Activated T-cell treated with anti-CD3 and anti-CD28 coated beads, Interleukin-2, amount 50 U/mL, for 1 hour (primary cell): ENCODE results near the gene EOLA1.
"Not testable (repeated sequence)": the region's sequence is repeated elsewhere in the genome, so short reads cannot be mapped to it uniquely, and the experiment has no call there.

Experiments
- DNase-seq: peaks from one replicate; pipeline ENCODE4 v3.0.0-alpha.2; 2020

Gene EOLA1

DNA sequence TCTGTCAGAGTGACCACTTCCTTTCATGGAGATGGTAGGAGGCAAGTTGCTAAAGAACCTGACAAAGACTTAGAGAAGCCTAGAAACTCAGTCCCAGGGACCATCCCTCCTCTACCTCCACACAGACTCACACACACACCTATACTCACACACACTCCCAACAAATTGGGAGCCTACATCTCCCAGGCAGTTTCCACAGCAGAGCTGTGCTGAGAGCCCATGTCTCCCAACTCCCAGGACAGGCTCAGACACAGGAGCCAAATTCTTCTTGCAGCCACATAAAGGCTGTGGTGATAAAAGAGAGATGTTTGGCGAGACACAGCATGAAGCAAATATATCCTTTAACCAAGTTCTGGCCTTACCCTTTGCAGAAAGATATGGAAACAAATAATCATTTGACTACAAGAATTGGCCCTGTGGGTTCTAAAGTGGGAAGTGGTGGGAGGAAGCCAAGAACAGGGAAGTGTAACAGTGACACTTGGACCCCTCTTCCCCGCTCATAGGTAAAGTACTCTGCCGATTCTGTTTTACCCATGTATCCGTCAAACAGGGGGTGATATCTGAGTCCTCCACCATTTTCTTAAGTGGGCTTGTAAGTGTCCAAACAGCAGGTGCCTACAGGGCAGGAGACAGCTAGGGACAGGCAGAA, 24.7 kb upstream of the EOLA1 start:
- no peak for DNase-seq

- no peak for DNase-seq
These were observed 24.2 kb upstream of the EOLA1 start for GRCh38 chrX:149516604-149517003.

DNA sequence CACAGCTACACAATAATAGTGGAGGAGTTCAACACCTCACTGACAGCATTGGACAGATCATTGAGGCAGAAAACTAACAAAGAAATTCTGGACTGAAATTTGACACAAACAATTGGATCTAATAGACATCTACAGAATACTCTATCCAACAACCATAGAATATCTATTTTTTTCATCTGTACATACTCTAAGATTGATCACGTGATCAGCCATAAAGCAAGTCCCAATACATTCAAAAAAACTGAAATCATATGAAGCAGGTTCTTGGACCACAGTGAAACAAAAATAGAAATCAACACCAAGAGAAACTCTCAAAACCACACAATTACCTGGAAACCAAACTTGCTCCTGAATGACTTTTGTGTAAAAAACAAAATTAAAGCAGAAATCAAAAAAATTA, 23.5 kb upstream of the EOLA1 start:
- no peak for DNase-seq

- no peak for DNase-seq
These were observed 22.6 kb upstream of the EOLA1 start for GRCh38 chrX:149518236-149518635.

DNA sequence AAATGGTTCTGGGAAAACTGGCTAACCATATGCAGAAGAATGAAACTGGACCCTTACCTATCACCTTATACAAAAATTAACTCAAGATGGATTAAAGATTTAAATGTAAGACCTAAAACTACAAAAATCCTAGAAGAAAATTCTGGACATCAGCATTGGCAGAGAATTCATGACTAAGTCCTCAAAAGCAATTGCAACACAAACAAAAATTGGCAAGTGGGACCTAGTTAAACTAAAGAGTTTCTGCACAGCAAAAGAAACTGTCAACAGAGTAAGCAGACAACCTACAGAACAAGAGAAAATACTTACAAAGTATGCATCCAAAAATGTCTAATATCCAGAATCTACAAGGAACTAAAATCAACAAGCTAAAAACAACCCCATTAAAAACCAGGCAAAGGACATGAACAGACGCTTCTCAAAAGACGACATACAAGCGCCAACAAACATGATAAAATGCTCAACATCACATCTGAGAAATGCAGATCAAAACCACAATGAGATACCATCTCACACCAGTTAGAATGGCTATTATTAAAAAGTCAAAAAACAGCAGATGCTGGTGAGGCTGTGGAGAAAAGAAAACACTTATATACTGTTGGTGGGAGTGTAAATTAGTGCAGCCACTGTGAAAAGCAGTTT, 20.1 kb upstream of the EOLA1 start:
- DNase-seq: not testable (repeated sequence)

GRCh38 chrX:149521438-149521837, 19.4 kb upstream of the EOLA1 start:
- no peak for DNase-seq

GRCh38 chrX:149522916-149523315, 17.9 kb upstream of the EOLA1 start:
- DNase-seq: no peak

DNA sequence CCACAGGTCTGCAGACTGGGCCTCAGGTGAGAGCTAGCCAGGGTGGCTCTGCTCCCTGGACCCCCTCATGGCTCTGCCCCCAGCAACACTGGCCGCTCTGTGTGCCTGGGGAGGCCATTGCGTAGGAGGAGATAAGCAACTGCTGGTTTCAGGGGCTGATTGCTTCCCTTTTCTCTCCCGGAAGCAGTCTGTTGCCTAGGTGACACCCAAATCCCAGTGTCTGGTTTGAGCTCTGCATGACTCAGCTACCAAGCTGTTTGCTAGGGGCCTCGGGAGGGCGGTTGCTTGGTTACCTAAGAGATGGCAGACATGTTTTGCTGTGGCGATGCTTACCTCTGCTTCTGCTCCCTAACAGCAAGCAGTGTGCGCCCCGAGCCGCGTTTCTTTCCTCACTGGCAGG, 15.4 kb upstream of the EOLA1 start:
- peak; percentile 61 for DNase-seq

- peak; percentile 54 for DNase-seq
These were observed 14.9 kb upstream of the EOLA1 start for GRCh38 chrX:149525903-149526302.

DNA sequence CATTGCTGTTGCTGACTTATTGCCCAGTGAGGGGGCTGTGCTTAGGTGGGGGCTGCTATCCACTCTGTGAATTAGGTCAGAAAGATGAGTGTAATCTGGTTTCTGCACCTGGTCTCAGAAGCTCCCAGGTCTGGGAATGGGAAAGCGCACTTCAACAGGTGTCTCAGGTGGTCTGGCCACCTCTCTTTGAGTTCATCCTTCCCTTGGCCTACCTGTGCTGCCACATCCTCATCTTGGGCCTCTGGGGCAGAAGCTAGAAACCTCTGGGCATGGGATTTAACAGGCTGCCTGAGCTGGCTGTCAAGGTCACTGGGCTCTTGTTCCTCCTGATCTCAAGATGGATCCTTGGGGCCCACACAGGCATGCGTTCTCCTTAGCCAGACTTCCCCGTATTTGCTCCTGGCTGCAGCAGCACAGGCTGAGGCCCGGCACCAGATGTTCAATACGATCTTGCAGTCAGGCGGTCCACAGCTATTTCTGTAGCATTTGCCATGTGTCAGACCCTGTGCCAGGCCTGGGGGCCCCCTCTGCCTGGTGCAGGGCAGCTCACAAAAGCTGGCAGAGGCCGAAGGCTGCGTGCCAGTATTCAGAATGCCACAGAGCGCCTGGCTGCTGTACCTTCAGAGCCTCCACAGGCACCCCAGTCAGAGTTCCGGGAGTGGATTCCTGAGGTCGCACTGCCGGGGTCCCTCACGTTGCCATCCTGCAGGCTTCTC, 14.3 kb upstream of the EOLA1 start:
- not testable (repeated sequence) for DNase-seq

DNA sequence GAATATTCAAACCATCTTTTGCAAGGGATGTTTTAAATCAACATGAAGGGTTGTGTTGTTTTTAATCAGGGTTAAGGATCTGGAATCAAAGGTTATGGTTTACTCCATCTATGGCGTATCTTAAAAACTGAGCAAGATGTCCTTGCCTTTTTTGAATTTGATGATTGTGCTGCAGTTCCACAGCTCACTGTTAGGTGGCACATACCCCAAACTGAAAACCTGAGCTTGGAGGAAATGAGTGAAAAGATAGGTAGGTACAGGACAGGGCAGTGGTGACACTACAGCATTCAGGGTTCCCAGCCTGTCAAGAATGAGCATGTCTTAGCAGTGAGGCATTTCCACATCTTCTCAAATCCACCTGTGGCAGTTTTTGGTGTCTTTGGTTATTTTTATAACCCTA, 13.1 kb upstream of the EOLA1 start:
- DNase-seq: no peak

DNA sequence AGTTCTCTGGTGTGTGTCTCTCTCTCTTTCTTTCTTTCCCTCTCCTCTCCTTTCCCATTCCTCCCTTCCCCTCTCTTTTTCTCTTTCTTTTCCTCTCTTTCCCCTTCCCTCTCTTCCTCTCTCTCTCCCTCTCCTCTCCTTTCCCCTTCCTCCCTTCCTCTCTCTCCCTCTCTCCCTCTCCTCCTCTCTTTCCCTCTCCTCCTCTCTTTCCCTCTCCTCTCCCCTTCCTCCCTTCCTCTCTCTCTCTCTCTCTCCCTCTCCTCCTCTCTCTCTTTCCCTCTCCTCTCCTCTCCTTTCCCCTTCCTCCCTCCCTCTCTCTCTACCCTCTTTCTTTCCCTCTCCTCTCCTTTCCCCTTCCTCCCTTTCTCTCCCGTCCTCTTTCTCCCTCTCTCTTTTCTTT, 12.4 kb upstream of the EOLA1 start:
- no peak for DNase-seq

DNA sequence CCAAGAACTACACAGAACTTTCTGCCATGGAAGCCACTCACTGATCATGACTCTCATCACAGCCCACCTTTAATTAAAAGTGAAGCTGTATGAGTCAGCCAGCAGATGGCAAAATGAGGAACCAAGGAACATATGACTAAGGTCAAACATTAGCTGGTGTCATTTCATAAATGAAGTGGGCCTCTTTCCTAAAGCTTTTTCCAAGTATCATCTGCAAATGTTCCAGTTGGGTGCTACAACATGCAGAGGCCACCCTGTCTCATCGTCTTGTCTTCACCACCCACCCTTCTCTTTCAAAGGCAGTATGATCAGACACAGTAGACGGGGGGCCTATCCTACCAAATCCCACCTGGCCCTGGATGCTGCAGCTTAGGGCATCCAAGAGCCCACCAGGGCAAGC, 9.2 kb upstream of the EOLA1 start:
- no peak for DNase-seq

GRCh38 chrX:149532868-149533267, 7.9 kb upstream of the EOLA1 start:
- DNase-seq: not testable (repeated sequence)

DNA sequence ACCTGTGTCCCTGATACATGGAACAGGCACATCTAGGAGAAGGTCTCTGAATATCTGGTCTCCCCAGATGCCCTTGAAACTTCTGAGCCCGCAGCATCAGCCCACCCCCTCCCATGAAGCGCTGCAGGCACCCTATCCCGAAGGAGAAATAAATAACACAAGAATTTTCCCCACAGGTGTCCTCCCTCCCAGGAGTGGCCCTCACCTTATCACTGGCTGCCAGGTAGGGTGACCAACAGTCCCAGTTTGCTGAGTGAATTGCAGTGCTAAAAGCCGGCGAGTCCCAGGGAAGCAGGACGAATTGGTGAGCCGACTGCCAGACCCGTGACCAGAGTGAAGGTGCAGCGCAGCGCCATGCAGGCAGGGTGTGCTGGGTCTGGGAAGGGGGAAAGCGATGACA, 6.8 kb upstream of the EOLA1 start:
- not testable (repeated sequence) for DNase-seq

- not testable (repeated sequence) for DNase-seq
These were observed 5.7 kb upstream of the EOLA1 start for GRCh38 chrX:149534926-149535602.

- not testable (repeated sequence) for DNase-seq
These were observed 3.3 kb upstream of the EOLA1 start for GRCh38 chrX:149537474-149537873.

DNA sequence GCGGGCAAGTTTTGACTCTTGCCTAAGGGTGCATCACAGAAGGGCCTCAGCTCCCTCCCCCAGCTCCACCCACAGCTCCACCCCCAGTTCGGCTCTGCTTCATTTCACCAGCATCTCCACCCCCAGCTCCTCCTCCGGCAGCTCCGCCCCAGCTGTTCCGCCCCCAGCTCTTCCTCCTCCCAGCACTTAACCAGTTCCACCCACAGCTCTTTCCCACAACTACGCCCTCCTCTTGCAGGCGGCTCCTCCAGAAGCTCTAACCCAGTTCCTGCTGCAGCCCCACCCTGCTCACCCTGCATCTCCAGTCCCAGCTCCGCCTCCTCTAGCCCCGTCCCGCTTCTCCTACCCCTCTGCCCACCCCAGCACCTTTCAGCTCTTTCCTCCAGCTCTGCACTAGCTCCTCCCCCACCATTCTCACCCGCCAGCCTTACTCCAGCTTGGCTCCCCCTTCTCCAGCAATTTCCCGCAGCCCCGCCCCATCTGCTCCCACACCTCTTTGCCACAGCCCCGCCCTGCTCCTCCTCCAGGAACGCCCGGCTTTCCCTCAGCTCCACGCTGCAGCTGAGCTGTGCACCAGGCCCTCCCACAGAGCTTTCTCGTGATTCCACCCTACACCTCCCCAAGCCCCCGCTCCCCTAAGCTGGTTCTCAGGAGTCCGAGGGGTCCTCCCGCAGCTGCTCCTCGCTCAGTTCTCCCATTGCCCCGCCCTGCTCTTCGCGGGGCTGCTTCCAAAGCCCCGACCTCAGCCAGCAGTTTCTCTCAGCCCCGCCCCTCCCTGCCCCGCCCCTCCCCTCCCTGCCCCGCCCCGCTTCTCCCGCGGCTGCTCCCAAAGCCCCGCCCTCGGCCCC, 1.3 kb upstream of the EOLA1 start:
- DNase-seq: peak; percentile 85

- DNase-seq: peak; percentile 83
These were observed 636 bp upstream of the EOLA1 start for GRCh38 chrX:149540131-149540620.

- DNase-seq: no peak
These were observed 772 bp downstream of the EOLA1 start for GRCh38 chrX:149541521-149542047.

DNA sequence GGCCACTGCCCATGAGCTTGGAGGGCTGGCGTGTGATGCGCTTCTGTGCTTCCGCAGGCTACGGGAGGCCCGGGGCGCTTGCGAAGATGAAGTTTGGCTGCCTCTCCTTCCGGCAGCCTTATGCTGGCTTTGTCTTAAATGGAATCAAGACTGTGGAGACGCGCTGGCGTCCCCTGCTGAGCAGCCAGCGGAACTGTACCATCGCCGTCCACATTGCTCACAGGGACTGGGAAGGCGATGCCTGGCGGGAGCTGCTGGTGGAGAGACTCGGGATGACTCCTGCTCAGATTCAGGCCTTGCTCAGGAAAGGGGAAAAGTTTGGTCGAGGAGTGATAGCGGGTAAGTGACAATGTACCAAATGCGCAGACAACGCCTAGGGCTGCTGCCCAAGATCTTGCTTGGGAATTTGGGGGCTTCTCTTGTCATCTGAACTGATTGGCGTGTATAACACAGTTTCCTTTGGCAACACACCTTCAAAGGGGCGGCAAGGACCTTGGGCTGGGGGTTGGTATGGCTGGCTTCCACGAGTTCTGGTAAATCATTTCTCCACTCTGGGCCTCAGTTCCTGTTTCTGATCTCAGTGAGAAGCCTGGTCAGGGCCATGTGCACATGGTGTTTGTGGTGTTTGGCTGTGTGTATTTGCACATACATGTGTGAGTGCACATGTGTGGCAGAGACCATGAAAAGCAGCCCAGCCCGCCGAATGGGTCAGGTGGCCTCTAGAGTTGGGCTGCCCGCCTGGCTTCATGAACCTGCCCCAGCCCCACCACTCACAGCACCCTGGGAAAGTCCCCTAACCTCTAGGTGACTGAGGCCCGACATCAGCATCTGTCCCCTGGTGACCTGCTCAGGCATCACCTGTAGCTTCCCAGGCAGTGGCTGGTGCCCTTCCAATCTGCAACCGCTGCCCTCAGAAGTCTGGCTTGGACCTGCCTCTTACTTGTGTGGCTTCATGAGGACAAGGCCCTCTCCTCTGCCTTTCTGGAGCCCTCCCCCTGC, 5.0 kb downstream of the EOLA1 start:
- peak; percentile 41 for DNase-seq
